ENCODE results near the gene SCRG1.

The SCRG1 gene

GRCh38 chr4:173374588-173374987 lies 24.3 kb downstream of the SCRG1 start:
- no peak for DNase-seq (ENCODE audit: low spot score)
- no peak for TF ChIP-seq CTCF (IDR thresholded peaks at IDR 0.05; ENCODE audit: extremely low read depth, missing control alignments)

GRCh38 chr4:173371292-173372192 lies 27.4 kb downstream of the SCRG1 start:
- DNase-seq (ENCODE audit: low spot score): peak; percentile 42
- no peak for TF ChIP-seq CTCF (IDR thresholded peaks at IDR 0.05; ENCODE audit: extremely low read depth, missing control alignments)

GRCh38 chr4:173370477-173371291 lies 28.2 kb downstream of the SCRG1 start, which contains the start of gene SAP30:
Gene SAP30 (plus strand): TSS chr4:173370954. CDS start chr4:173371183, 229 bp downstream.
- DNase-seq (ENCODE audit: low spot score): peak; percentile 96
- TF ChIP-seq CTCF (IDR thresholded peaks at IDR 0.05; ENCODE audit: extremely low read depth, missing control alignments): no peak

- TF ChIP-seq CTCF (IDR thresholded peaks at IDR 0.05; ENCODE audit: extremely low read depth, missing control alignments): no peak
- DNase-seq (ENCODE audit: low spot score): peak; percentile 29
Observed at GRCh38 chr4:173370130-173370476, 28.8 kb downstream of the SCRG1 start.

GRCh38 chr4:173367946-173368345 lies 31.0 kb downstream of the SCRG1 start:
- TF ChIP-seq CTCF (IDR thresholded peaks at IDR 0.05; ENCODE audit: extremely low read depth, missing control alignments): no peak
- no peak for DNase-seq (ENCODE audit: low spot score)

- no peak for TF ChIP-seq CTCF (IDR thresholded peaks at IDR 0.05; ENCODE audit: extremely low read depth, missing control alignments)
- peak; percentile 32 for DNase-seq (ENCODE audit: low spot score)
Observed at GRCh38 chr4:173367285-173367684, 31.6 kb downstream of the SCRG1 start.
